Activated T-helper 17 cell treated with anti-CD3 and anti-CD28 coated beads, Interleukin-2, amount 50 U/mL, for 72 hours (primary cell): Measurements from ENCODE around the gene HLF. TPM values are rescaled to one million over a fixed set of nuclear protein-coding genes. Genes with fewer than 3 reads are reported as not detected.

Experiments
- ATAC-seq: fragments of 150-1000 bp; cut with Tn5 transposase; replicated peaks from 2 replicates; pipeline ENCODE4 v1.10.0; 2021; ENCODE audit warnings: mild to moderate bottlenecking, moderate library complexity
- H3K27ac Mint-ChIP-seq: one replicate; pipeline ENCODE4 v1.8.0; 2022; ENCODE audit warnings: mixed read lengths
- H3K27me3 Mint-ChIP-seq: one replicate; pipeline ENCODE4 v1.8.0; 2022; ENCODE audit warnings: mixed read lengths
- H3K36me3 Mint-ChIP-seq: one replicate; pipeline ENCODE4 v1.8.0; 2022; ENCODE audit warnings: low read depth, mild to moderate bottlenecking, mixed read lengths
- H3K4me1 Mint-ChIP-seq: one replicate; pipeline ENCODE4 v1.8.0; 2022; ENCODE audit warnings: mixed read lengths
- H3K4me3 Mint-ChIP-seq: one replicate; pipeline ENCODE4 v1.8.0; 2022; ENCODE audit warnings: mild to moderate bottlenecking, mixed read lengths
- H3K9me3 Mint-ChIP-seq: one replicate; pipeline ENCODE4 v1.8.0; 2022; ENCODE audit warnings: mixed read lengths
- total RNA-seq, 2 donors: library from RNA; stranded (reverse); gene quantifications; one replicate each; pipeline ENCODE4 v1.2.3, GENCODE V29; 2022

HLF gene
- 10 to 100 TPM; 21.7 to 46.3 TPM for total RNA-seq

DNA sequence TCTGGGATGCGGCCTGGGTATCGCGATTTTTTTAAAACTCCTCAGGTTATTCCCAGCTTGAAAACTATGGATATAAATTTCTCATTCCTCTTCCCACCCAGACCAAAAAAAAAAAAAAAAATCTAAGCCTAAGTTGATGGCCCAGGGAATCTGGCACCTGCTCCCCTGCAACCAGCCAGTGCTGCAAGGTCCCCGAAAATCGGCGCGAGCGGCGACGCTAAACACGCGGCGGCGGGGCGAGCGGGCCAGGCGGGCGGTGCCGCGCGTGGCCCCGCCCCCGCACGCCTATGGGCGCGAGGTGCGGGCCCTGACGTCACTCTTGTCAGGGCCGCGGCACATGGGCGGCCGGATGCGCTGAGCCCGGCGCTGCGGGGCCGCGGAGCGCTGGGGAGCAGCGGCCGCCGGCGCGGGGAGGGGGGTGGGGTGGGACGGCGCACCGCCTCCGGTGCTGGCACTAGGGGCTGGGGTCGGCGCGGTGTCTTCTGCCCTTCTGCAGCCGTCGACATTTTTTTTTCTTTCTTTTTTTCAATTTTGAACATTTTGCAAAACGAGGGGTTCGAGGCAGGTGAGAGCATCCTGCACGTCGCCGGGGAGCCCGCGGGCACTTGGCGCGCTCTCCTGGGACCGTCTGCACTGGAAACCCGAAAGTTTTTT, at the start of gene HLF:
Gene HLF, plus strand, starts transcription at position 316 of the 654 bp plus-strand sequence. CDS start 525 bp downstream, outside the sequence.
- no peak within 1 kb of the TSS for H3K27ac Mint-ChIP-seq
- H3K4me1 Mint-ChIP-seq: peaks cover 17% of the 10 kb centered on the region
- peak within 1 kb of the TSS; percentile 74 for H3K4me3 Mint-ChIP-seq
- peak; percentile 90 for ATAC-seq
- no peaks in the 10 kb centered on the region for H3K36me3 Mint-ChIP-seq
- H3K9me3 Mint-ChIP-seq: no peaks in the 10 kb centered on the region
- H3K27me3 Mint-ChIP-seq: no peaks in the 10 kb centered on the region

DNA sequence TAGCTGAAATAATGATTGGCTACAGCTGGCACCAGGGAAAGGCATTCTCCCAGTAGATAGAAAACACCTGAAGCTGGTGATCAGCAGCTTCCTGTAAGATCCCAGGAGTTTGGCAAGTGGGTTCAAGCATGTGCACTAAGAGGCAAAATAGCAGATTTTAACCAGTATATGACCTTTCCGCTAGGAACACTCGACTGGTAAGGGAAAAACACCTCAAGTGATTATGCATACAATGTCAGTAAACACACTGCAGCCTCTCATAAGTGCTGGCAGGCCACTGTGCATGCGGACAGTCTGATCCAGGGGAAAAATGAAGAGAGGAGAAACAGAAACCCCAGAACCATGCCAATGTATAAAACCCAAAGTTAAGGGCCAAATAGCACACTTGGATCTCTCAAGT, 49.0 kb upstream of the HLF start:
- H3K4me3 Mint-ChIP-seq: no peak overlapping the region

DNA sequence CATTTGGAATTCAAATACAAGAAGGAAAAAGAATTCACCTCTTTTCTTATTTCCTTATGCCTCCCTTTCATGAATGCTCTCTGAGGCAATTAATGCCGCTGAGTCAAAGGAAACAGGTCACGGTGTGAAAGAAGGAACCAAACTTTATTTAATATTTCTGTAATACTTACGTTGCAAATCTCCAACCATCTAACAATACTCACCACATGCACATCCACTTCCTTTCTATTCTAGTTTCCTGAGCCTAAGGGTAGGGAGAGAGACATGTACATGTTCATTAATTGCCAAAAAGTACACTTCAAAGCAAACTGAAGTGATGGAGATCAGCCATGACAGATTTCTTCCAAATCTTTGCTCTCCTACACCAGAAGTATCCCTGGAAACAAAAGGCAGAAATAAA, 47.9 kb upstream of the HLF start:
- Mint-ChIP-seq H3K36me3 (no peaks in the 10 kb centered on the region), H3K4me1 (no peaks in the 10 kb centered on the region), H3K4me3 (no peak overlapping the region), H3K27me3 (no peaks in the 10 kb centered on the region), H3K9me3 (no peaks in the 10 kb centered on the region), H3K27ac (no peak overlapping the region)
- ATAC-seq: no peak

More for the DNA sequence above, 49.0 kb upstream of the HLF start:
- Mint-ChIP-seq H3K4me1 (no peaks in the 10 kb centered on the region), H3K9me3 (no peaks in the 10 kb centered on the region), H3K27me3 (no peaks in the 10 kb centered on the region), H3K27ac (no peak overlapping the region), H3K36me3 (no peaks in the 10 kb centered on the region)
- ATAC-seq: no peak

DNA sequence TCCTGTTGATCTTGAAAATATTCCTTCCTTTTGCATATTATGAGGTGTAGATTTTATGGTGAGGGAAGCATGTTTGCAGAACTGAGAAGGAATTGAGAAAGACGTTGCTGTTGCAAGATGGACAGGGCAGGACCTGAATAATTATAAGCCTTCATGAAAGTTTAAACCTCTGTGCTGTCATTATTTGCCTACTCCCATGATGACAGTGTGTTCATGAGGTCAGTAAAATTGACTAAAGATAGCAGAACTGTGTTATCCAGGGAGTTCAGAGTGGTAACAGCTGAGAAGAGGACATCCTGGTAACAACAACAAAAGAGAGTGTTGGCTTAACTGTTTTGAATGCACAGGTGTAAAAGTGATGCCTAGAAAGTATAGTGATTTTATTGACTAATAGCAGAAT, 45.3 kb upstream of the HLF start:
- no peak overlapping the region for H3K4me3 Mint-ChIP-seq
- no peaks in the 10 kb centered on the region for H3K4me1 Mint-ChIP-seq
- no peak overlapping the region for H3K27ac Mint-ChIP-seq
- H3K27me3 Mint-ChIP-seq: no peaks in the 10 kb centered on the region
- no peaks in the 10 kb centered on the region for H3K36me3 Mint-ChIP-seq
- no peaks in the 10 kb centered on the region for H3K9me3 Mint-ChIP-seq
- ATAC-seq: no peak

DNA sequence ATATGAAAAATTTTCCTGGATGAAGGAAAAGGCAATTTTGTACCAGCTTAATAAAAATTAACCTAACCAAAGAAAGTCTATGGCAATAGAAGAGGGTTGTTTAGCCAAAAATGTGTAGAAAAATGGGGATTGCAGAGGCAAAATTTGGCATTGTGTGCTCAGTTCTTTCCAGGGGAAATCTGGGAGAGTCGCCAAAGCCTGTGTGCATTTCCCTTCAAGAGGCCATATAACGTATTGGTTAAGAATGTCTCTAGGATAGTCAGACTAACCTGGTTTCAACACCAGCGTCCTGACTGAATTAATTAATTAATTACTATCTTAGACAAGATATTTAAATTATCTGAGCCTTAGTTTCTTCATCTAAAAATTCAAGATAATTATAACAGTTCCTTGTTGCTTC, 44.8 kb upstream of the HLF start:
- Mint-ChIP-seq H3K4me1 (no peaks in the 10 kb centered on the region), H3K27ac (no peak overlapping the region), H3K27me3 (no peaks in the 10 kb centered on the region), H3K4me3 (no peak overlapping the region), H3K36me3 (no peaks in the 10 kb centered on the region), H3K9me3 (no peaks in the 10 kb centered on the region)
- no peak for ATAC-seq

DNA sequence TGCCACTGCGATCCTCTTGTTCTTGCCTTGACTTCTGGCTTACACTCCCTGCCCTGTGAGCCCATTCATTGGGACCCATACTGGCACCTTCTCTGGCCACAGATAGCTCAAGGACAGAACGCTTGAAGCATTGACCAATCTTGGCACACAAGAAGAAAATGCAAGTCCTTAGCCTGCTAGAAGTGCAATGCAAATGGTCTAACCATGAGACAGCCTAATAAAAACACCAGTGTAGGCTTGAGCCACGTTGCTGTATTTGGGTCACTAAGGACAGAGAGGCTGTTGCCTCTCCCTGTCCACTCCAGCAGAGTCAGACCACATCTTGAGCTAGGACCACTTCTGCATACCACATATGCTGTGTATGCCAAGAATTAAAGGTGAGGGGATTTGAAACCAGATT, 41.2 kb upstream of the HLF start:
- no peaks in the 10 kb centered on the region for H3K36me3 Mint-ChIP-seq

DNA sequence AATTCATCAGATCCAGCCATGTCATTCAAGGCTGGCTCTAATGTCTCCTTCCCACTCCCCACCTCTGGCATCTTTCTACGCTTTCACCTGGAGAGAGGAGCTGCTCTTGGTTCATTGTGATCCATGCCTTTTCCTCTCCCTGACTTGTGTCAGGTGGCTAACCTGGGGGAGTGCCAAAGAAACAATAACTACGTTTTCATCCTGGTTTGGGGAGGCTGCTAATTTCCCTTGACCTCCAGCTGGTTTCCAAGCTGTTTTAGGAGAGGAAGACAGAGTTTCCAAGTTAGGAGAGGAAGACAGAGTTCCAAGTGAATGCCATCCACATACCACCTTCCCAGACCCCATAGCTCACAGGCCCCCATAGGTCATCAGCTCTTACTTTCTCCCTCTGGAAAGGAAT, 40.0 kb upstream of the HLF start:
- peaks cover 3% of the 10 kb centered on the region for H3K27me3 Mint-ChIP-seq
- no peak for ATAC-seq
- no peaks in the 10 kb centered on the region for H3K4me1 Mint-ChIP-seq
- no peak overlapping the region for H3K4me3 Mint-ChIP-seq
- no peak overlapping the region for H3K27ac Mint-ChIP-seq
- no peaks in the 10 kb centered on the region for H3K9me3 Mint-ChIP-seq
- H3K36me3 Mint-ChIP-seq: no peaks in the 10 kb centered on the region

More for the DNA sequence above, 41.2 kb upstream of the HLF start:
- no peak for ATAC-seq
- no peaks in the 10 kb centered on the region for H3K9me3 Mint-ChIP-seq
- peaks cover 3% of the 10 kb centered on the region for H3K27me3 Mint-ChIP-seq
- H3K4me3 Mint-ChIP-seq: no peak overlapping the region
- H3K27ac Mint-ChIP-seq: no peak overlapping the region
- H3K4me1 Mint-ChIP-seq: no peaks in the 10 kb centered on the region

DNA sequence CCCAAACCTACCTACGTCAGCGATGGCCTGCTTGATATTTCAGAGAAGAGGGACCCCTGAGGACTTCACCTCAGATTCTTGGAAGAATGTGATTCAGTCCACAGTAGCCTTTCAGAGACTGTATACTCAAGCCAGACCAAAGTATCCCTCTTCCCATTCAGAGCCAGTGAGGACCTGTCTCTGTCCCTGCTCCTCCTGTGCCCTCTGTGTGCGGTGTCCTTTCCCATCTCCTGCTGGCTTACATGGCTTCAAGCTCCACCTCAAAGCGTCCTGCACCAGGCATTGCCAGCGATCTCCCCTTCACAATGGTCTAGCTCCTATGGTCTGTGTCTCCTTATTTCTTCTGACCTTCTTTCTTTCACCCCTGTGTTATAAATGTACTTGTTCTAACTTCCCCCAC, 39.5 kb upstream of the HLF start:
- H3K27me3 Mint-ChIP-seq: peaks cover 3% of the 10 kb centered on the region
- no peak overlapping the region for H3K27ac Mint-ChIP-seq
- no peaks in the 10 kb centered on the region for H3K36me3 Mint-ChIP-seq
- no peak for ATAC-seq
- H3K4me1 Mint-ChIP-seq: no peaks in the 10 kb centered on the region
- no peaks in the 10 kb centered on the region for H3K9me3 Mint-ChIP-seq
- H3K4me3 Mint-ChIP-seq: no peak overlapping the region

- Mint-ChIP-seq H3K9me3 (no peaks in the 10 kb centered on the region), H3K27me3 (peaks cover 3% of the 10 kb centered on the region), H3K27ac (no peak overlapping the region), H3K4me3 (no peak overlapping the region), H3K36me3 (no peaks in the 10 kb centered on the region), H3K4me1 (no peaks in the 10 kb centered on the region)
- ATAC-seq: no peak
Measured at GRCh38 chr17:55228683-55229192, 36.0 kb upstream of the HLF start.

DNA sequence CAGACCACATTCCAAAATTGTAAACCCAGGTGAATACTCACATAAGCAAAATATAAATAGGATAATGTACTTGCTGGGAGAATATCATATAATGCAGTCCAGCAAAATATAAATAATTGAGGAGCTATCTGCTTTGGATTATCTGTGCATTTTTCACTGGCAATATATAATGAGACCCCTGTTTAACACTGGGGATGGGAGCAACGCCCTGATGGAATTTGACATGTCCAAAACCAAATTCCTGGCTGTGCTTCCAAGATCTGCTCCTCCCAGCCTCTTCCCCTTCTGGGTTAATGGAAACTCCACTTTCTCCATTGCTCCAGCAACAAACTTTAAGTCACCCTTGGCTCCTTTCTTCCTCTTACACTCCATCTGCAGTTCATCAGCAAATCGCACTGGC, 35.5 kb upstream of the HLF start:
- no peaks in the 10 kb centered on the region for H3K36me3 Mint-ChIP-seq
- no peaks in the 10 kb centered on the region for H3K9me3 Mint-ChIP-seq
- ATAC-seq: no peak
- H3K4me1 Mint-ChIP-seq: peaks cover 3% of the 10 kb centered on the region
- no peak overlapping the region for H3K4me3 Mint-ChIP-seq
- no peak overlapping the region for H3K27ac Mint-ChIP-seq
- peaks cover 3% of the 10 kb centered on the region for H3K27me3 Mint-ChIP-seq

- ATAC-seq: no peak
- H3K9me3 Mint-ChIP-seq: no peaks in the 10 kb centered on the region
- no peak overlapping the region for H3K4me3 Mint-ChIP-seq
- H3K36me3 Mint-ChIP-seq: no peaks in the 10 kb centered on the region
- peaks cover 6% of the 10 kb centered on the region for H3K4me1 Mint-ChIP-seq
- peak overlapping the region; percentile 1 for H3K27ac Mint-ChIP-seq
- H3K27me3 Mint-ChIP-seq: no peaks in the 10 kb centered on the region
Measured at GRCh38 chr17:55230716-55231115, 34.0 kb upstream of the HLF start.

DNA sequence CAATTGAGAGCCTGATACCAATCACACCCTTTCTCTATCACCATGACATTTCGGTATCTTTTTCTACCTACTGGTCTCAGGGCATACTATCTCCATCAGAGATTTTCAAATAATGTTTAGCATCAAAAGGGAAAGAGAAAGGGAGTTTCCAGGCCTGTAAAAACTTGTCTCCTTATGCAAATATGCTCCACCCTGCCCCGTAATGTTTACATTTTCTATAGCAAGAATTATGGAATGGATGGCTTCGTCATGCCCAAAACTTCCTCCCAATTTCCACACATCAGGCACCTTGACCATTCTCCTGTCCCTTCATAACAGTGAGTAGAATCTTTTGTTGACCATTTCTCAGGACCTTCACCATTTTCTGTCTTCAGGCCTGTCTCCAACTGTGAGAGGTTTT, 30.9 kb upstream of the HLF start:
- Mint-ChIP-seq H3K9me3 (no peaks in the 10 kb centered on the region), H3K4me3 (no peak overlapping the region), H3K27ac (peak overlapping the region; percentile 11), H3K4me1 (peaks cover 20% of the 10 kb centered on the region), H3K27me3 (no peaks in the 10 kb centered on the region), H3K36me3 (no peaks in the 10 kb centered on the region)
- ATAC-seq: peak; percentile 10

DNA sequence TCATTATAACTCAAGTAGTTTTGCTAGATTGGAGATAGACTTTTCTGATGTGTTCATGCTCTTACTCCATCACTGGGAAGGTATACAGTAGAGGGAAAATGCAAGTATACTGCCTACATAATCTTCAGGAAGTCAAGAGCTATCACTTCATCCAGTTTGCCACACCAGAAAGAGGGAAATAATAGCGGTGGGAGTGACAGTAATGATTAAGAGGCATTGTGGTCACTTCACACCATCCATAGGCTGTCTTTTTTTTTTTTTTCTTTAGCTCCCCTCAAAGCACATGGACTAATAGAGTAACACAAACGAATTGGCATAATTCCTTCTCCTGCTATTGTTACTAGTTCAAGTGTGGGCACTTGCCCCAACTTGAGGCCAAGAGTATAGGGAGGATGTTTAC, 28.4 kb upstream of the HLF start:
- no peak overlapping the region for H3K4me3 Mint-ChIP-seq
- ATAC-seq: no peak
- H3K4me1 Mint-ChIP-seq: peaks cover 25% of the 10 kb centered on the region
- H3K27me3 Mint-ChIP-seq: no peaks in the 10 kb centered on the region
- no peaks in the 10 kb centered on the region for H3K9me3 Mint-ChIP-seq
- H3K27ac Mint-ChIP-seq: no peak overlapping the region
- H3K36me3 Mint-ChIP-seq: no peaks in the 10 kb centered on the region

DNA sequence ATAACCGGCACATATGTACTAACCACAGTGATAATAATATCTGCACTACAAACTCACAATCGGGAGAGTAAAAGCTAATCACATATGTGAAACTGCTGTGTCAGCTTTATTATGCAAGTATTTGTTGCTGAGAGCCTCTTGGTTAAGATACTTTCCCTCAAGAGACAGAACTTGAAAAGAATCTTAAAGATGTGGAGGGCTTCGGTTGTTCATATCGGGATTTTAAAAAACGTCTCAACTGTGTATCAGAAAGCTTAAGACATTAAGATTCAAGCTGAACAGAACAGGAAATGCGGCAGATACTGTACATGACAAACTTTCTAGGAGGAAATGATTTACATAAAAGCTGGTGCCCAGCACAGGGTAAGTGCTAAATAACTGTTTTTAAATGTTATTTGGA, 27.5 kb upstream of the HLF start:
- peak; percentile 58 for ATAC-seq
- H3K27me3 Mint-ChIP-seq: no peaks in the 10 kb centered on the region
- peaks cover 3% of the 10 kb centered on the region for H3K9me3 Mint-ChIP-seq
- H3K27ac Mint-ChIP-seq: peak overlapping the region; percentile 3
- peak overlapping the region; percentile 84 for H3K4me3 Mint-ChIP-seq
- H3K36me3 Mint-ChIP-seq: no peaks in the 10 kb centered on the region
- H3K4me1 Mint-ChIP-seq: peaks cover 25% of the 10 kb centered on the region

DNA sequence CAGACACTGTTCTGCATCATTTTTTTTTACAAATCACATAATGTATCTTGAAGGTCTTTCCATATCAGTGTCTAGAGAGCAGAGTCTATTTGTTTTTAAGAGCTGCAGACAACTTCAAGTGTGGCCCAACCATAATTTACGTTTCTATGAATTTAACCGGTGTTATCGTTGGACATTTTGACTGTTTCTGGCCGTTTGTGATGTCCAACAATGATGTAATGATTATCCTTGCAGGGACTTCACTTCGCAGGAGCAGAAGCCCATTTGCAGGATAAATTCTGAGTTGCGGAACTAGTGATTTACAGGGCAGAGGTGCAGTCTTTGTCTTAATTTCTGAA, 26.9 kb upstream of the HLF start:
- Mint-ChIP-seq H3K27ac (peak overlapping the region; percentile 3), H3K4me3 (peak overlapping the region; percentile 84), H3K36me3 (no peaks in the 10 kb centered on the region), H3K9me3 (peaks cover 3% of the 10 kb centered on the region), H3K4me1 (peaks cover 25% of the 10 kb centered on the region), H3K27me3 (no peaks in the 10 kb centered on the region)
- no peak for ATAC-seq
